Activated T-cell treated with anti-CD3 and anti-CD28 coated beads for 48 hours (primary cell): Measurements from ENCODE around the gene SYPL1.

Experiments
- DNase-seq: peaks from one replicate; pipeline ENCODE4 v3.0.0-alpha.2; 2020; ENCODE audit warnings: low read depth

Gene SYPL1

GRCh38 chr7:106065575-106066500 lies 46.3 kb downstream of the SYPL1 start:
- DNase-seq: no peak

- DNase-seq: no peak
These were observed 47.1 kb downstream of the SYPL1 start for GRCh38 chr7:106064771-106065574.

GRCh38 chr7:106064316-106064715 lies 47.8 kb downstream of the SYPL1 start:
- DNase-seq: no peak

DNA sequence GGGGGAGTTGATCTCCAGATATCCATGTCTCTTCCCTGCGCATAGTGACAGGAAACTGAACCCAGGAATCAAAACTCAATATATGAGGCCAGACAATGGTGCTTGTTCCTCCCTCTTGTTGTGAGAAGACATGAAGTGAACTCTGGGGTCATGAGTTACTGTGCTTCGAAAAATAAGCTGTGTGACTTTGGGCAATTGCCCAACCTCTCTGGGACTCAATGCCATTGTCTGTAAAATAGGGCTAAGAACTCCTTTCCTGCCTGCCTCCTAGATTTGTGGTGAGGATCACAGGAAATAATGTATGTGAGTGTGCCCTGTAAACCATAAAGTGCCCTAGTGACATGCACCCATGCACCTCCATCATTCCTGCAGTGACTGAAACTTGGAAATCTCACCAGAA lies 48.4 kb downstream of the SYPL1 start:
- no peak for DNase-seq

- no peak for DNase-seq
These were observed 49.1 kb downstream of the SYPL1 start for GRCh38 chr7:106063024-106063423.

- no peak for DNase-seq
These were observed 49.6 kb downstream of the SYPL1 start for GRCh38 chr7:106062521-106062931.

GRCh38 chr7:106062006-106062405 lies 50.1 kb downstream of the SYPL1 start:
- DNase-seq: no peak

GRCh38 chr7:106061301-106061979 lies 50.7 kb downstream of the SYPL1 start:
- no peak for DNase-seq

- no peak for DNase-seq
These were observed 51.7 kb downstream of the SYPL1 start for GRCh38 chr7:106060394-106060920.

GRCh38 chr7:106059556-106059955 lies 52.6 kb downstream of the SYPL1 start:
- no peak for DNase-seq

GRCh38 chr7:106058928-106059324 lies 53.2 kb downstream of the SYPL1 start:
- DNase-seq: no peak

DNA sequence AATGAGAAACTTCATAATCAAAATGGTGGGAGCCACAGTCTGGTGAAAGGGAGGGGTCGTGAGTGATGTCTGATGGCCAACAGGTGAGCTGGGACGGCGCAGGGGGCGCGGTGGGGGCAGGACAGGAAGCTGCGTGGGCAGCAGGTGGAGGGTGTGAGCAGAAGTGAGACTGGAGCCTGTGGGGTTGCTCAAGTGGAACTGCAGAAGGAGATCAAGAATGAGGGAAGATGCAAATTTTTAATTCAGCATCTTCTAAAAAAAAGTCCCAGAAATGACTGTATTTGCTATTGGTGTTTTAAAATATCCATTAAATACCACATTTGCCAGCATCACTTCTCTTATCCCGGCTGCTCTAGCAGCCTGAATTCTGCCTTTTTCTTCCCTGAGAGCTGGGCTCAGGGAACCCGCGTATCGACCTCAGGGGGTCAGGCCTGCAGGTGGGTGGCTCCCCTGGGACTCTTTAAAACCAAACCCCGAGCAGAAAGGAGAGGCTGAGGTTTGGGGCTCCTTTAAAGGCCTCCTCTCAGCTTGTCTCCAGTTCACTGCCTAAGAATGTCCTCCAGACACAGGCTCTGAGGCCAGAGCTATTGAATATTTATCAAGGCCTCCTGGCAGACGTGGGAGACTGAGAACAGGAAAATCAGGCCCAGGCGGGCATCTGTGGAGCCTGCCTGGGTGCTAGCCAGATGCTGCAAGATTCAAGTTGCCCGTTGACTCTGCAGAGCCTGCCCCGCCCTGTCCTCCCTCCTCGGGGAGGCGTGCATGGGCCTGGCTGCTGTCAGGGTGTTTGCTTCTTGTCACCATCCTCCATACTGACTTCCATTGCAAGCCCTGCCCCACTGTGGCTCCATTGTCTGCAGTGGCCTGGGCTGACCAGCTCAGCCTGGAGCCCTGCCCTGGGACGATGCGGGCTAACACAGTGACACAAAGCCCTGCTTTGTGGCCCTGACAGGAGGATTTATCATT lies 53.9 kb downstream of the SYPL1 start:
- no peak for DNase-seq

GRCh38 chr7:106057204-106057961 lies 54.7 kb downstream of the SYPL1 start:
- no peak for DNase-seq

GRCh38 chr7:106056513-106057203 lies 55.5 kb downstream of the SYPL1 start:
- peak; percentile 55 for DNase-seq

GRCh38 chr7:106054971-106055532 lies 57.1 kb downstream of the SYPL1 start:
- DNase-seq: no peak

- DNase-seq: no peak
These were observed 57.8 kb downstream of the SYPL1 start for GRCh38 chr7:106054156-106054910.

DNA sequence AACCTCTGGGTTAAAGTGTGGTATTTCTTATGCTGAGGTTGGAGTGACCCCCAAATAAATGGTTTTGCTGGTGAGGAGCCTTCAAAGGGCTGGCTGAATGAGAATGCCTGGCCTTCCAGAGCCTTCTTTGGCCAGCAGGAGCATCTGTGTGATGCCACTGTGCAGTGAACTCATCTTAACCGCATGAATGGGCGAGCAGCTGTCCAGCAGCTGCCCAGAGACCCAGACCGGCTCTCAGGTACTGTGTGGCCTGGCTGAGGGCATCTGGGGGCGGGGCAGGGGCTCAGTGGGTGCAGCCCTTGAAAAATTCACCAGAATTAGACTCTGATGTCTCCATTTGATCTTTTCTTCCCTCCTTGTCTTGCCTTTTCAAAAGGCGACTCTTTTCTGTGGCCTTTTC lies 59.0 kb downstream of the SYPL1 start:
- no peak for DNase-seq

DNA sequence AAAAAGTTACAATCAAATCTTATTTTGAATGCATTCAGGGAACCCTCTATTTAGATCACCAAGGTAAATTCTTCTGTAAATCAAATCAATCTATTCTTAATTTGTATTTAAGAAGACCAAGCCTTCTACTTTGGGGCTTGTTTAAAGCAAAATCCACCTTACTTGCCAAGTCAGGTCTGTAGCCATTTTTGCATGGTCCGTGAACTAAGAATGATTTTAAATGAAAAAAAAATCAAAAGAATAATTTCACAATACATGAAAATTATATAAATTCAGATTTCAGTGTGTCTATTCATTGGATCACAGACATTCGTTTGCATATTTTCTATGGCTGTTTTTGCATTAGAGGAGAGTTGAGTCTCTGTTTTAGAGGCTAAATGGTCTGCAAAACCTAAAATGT lies 59.4 kb downstream of the SYPL1 start:
- DNase-seq: no peak

- DNase-seq: no peak
These were observed 61.4 kb downstream of the SYPL1 start for GRCh38 chr7:106050746-106051117.
